HG03135 (cell line): Measurements from ENCODE around the gene OR5K2.
A peak's percentile ranks its signal among the peaks of the same experiment; 100 is the strongest.

ENCODE experiments used
- ATAC-seq: cut with Tn5 transposase; IDR thresholded peaks from one replicate; pipeline ENCODE4 v1.9.1; 2021; ENCODE audit warnings: mild to moderate bottlenecking, moderate library complexity; ENCODE audit not compliant: unreplicated experiment

OR5K2 gene

DNA sequence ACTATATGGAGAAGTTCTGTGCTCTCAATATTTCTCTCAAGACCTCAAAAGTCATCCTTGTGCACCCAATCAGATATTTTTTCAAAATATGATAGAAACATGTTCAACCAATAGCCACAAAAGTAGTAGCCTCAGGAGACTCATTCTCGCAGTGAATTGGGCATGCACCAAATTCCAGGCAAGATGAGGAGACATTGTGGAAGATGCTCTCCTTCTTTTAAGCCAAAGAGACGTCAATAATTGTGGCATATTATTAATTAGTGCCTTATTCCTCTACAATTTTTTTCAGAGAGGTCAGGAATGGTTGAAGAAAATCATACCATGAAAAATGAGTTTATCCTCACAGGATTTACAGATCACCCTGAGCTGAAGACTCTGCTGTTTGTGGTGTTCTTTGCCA, at the start of gene OR5K2:
Gene OR5K2 (plus strand): TSS at position 301 of the 400 bp plus-strand sequence. CDS start 0 bp downstream, at position 301.
- no peak for ATAC-seq

DNA sequence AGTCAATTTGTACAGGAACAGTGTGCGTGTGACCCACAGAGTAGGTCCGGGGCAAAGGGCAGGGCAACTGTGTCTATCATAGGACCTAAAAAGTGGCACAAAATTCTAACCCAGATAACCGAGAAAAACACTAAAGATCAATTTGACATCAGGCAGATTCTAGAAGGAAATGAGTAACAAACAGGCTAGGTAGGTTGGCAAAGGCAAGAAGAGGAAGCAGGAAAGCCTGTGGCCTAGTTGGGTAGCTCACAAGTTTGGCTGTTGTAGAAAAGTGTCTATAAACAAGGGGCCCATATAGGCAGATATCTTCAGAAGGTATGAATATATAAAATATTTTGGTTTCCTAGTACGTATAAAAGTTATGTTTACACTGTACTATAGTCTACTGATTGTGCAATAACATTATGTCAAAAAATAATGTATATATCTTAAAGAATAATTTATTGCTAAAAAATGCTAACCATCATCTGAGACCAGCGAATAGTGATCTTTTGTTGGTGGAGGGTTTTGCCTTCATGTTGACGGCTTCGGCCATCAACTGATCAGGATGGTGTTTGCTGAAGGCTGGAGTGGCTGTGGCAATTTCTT, 47.8 kb upstream of the OR5K2 start:
- no peak for ATAC-seq

DNA sequence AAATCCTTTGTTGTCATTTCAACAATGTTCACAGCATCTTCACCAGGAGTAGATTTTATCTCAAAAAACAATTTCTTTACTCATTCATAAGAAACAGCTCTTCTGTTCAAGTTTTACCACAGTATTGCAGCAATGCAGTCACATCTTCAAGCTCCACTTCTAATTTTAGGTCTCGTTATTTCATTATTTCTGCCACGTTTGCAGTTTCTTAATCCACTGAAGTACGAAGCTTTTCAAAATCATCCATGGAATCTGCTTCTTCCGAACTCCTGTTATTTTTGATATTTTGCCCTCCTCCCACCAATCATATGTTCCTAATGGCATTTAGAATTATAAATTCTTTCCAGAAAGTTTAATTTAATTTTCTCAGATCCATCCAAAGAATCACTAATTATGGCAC, 47.1 kb upstream of the OR5K2 start:
- ATAC-seq = no peak

DNA sequence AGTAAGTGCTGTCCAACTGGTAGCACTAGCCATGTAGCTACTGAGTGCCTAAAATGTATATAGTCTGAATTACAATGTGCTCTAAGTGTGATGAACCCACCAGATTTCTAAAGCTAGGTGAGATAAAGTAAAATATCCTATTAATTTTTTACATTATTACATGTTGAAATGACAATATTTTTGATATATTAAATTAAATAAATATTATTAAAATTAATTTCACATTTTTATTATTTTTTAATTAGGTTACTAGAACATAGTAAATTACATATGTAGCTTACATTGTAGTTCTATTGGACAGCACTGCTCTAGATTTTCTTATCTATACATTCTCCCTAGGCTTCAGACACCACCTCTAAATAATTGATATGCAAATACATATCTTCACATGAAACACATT, 43.7 kb upstream of the OR5K2 start:
- ATAC-seq = no peak

DNA sequence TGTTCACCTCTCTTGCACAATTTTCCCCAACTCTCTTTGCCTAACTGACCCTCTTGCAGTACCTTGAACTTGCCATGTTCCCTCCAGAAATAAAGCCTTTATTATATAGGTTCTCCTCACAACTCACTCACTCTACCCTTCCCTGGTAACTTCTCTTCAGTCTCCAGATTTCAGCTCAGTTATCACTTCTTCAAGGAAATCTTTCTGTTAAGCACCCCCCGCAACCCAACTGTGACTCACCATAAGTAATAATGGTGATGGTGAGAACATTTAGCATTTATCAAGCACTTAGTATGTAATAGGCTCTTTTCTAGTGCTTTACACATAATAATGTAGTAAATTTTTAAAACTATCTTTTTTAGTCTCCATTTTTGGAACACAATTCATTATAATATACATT, 42.6 kb upstream of the OR5K2 start:
- ATAC-seq = no peak

DNA sequence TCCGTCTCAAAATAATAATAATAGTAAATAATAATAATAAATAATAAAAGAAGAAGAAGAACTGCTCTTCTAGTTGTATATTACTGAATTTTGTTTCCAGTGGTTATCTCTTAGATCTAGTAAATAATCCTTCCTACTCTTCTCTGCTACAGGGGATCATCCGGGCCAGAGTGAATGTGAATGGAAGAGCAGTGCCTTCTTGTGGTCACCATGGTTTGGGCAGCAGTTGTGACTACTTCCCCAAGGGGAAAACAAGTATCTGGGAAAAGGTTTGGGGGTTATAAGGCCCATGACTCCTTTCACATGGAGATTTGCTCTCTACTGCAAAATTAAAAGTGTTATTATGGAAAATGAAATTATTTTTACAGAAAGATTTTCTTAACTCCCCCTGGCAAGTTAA, 39.9 kb upstream of the OR5K2 start:
- ATAC-seq = no peak

DNA sequence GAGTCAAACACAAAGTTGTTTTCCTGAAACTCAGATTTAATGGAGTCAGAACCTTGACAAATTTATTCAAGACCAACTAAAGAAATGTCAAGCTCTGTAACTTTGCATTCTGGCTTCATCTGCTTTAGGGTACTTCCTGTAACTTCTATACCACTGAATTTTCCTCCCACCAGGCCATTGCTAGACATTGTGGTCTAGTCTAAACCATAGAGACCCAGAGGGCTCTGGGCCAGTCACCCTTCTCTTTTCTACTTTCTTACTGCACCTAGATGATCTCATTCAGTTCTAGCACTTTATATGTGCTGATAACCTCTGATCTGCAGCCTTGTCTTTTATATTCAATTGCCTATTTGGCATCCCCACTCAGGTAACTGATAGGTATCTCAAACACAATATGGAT, 37.3 kb upstream of the OR5K2 start:
- ATAC-seq = no peak

DNA sequence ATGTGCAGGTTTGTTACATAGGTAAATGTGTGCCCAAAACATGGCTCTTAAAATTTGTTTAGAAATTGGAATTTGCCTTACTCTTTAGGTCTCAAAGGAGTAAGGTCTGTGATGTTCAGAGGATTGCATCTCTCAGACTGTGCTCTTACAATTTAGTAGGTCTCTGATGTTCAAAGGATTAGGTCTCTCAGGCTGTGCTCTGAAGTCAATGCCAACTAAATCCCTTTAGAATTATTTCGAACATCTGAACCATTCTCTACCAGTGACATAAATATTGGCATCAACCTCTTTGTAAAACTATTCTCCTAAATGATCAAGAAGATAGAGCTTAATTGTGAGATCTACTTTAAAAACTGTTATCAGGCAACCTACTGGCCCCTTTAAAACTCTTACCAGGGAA, 34.6 kb upstream of the OR5K2 start, which contains the start of gene OR5K1:
Gene OR5K1 (plus strand): TSS at position 301 of the 400 bp plus-strand sequence. CDS start 6,376 bp downstream, outside the sequence.
- no peak for ATAC-seq

DNA sequence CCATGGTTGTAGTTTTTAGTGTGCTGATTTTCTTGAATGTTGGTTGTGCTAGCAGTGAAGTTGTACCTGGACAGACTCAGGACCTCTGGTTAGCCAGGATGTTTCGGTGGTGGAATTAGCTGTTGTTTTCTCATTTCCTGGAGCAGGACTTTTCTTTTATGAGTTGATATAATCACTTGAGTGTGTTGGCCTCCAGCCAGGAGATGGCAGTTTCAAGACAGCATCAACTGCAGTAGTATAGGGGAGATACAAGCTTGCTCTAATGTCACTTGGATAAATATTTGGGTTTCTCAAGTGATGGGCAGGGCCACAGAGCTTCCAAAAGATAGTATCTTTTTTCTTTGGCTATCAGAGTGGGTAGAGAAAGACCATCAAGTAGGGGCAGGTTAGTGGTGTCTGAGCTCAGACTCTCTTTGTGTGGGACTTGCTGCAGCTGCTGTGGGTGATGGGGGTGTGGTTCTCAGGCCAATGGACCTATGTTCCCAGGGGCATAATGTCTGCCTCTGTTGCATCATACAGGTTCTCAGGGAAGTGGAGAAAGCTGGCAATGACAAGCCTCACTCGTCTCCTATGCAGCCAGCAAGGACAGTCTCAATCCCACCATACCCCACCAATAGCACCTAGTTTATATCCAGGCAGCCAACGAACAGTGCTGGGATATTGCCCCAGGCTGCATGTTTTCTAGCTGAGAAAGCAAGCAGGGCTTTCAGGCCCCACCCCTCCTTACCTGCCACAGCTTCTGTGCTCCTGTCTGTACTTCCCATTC, 14.6 kb upstream of the OR5K2 start:
- ATAC-seq = no peak

DNA sequence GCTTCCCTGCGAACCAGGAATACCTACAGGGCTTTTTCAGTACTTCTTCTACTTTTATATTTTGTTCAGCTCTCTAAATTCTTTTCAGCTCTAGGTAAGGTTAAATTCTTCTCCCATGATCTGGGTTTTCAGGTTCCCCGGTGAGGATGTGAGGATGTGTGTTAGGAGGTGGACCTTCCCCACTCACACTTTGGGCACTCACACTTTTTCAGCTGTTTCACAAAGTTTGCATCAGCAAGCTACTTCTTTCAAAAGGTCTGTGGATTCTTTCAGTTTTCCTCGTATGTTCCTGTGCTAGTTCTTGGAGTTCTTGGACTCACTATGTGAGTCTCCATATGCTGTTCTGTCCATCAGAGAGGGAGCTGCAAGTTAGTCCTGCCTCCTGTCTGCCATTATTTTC, 13.9 kb upstream of the OR5K2 start:
- no peak for ATAC-seq

DNA sequence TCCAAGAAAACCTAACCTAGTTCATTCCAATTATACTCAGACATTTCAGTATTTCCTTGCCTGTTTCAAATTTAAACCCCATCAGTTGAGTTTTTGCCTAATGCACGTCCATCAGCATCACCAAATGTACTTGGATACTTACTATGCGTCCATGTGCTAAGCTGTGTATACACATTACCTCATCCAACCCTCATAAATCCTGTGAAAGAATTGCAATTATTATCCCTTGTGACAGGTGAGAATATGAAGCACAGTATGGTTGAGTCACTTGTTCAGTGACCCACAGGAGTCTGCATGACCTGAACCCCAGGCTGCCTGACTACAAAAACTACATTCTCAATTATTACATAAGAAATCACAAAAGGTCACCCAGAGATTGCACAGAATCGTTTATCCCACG, 2.5 kb downstream of the OR5K2 start:
- ATAC-seq = no peak

DNA sequence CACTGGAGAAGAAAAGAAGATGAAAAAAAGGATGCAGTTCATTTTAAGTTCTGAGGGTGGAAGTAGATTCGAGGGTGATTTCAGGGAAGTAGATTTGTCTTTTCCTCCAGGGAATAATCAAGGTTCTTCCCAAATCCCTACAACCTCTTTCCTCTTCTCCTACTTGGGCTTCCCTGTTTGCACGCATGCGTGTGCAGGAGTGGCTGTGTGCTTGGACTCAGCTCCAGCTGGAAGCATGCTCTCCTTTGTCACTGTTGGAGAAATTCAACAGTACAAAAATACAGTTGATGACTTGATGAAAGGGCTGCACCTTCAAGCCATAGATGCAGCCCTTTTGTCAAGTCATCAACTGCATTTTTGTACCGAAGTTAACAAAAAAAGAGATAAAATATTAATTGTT, 3.8 kb downstream of the OR5K2 start:
- ATAC-seq = no peak

DNA sequence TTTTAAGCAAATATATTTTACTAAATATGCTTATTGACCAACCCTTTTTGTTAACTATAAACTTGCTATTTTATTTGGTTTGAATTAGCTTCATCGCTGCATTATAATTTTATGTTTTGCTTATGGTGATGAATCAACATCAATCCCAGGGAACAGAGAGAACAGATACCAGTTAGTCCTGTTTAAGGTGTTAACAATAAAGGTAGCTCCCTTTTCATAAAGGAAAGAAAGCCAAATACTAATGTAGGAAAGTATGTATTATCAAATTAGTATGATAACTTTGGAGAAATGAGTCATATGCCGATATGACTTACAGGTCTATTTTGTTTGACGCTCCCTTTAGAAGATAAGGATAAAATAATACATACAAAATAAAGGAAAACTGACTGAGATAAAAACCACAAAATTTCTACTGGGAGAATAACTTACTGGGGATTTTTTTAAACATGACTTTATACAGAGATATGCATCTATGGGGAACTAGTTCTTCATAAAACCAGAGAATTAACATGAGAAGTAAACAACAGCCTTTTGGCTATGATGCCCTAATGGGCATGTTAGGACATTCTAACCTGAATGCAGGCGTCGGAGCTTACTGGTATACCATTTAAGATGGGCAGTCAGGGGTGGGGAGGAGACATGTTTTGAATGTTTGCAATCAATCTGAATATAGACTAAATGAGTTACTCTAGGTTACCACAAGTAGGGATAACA, 4.5 kb downstream of the OR5K2 start:
- ATAC-seq = no peak

DNA sequence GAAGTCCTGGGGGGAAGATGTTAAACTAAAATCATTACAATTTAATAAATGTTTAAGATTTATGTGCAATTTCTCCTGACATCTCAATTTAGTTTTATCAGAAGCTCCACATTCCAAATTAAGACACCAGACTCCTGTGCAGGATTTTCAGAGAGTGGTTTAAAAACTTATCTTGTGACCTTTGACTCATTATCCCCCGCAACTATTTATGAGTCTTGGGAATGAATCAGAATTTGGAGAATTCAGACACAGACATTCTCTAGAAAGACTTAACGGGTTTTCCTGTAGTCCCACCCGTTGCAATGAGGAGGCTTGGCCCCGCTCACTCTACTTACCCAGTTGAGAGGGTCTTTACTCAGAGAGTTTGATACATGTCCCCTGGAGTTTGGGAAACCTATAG, 7.1 kb downstream of the OR5K2 start:
- ATAC-seq = no peak

DNA sequence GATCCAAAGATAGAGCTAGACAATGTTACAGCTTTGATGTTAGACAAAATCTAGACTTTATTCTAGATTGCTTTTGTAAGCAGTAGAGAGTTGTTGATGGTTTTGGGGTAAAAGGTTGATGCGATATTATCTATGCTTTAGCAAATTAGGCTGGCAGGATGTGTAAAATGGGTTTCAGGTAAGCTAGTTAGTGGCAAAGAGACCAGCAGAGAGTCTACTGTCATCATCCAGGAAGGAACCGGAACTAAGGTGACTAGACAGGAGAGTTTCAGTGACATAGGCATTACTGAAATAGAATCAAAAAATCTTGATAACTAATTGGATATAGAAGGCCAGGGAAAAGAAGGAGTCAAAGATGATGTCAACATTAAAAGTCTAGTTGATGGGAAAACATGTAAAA, 11.1 kb downstream of the OR5K2 start:
- no peak for ATAC-seq

DNA sequence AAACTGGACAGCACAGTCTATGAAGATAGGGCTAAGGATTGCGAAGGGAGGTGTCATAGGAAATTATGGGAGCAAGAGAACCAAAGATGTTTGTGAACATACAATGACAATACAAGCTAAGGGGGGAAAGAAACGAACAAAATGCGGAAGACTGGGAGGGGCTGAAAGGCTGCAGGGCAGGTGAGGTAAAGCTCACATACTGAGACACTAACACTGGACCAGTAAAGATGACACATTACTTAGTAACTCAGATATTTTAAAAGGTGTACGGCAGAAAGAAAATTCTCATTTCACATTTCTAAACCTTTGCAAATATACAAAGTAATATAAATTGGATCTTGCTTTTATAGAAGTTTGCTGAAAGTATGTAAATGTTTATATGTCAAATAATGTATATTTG, 15.1 kb downstream of the OR5K2 start:
- no peak for ATAC-seq

DNA sequence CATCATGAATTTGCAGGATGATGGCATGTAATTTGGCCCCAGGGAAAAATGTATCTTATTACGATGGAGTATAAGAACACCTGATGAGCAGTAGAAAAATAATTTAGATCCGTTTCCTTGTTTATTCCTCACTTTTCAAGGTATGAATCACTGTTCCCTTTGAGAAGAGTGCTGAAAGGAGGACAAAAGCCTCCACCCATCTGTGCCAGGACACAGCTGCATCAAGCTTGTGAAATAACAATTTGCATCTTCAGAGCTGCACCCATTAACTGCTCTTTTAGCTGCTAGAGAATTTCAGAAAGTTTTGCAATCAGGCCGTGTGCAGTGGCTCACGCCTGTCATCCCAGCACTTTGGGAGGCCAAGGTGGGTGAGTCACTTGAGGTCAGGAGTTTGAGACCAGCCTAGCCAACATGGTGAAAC, 15.6 kb downstream of the OR5K2 start:
- ATAC-seq = no peak

DNA sequence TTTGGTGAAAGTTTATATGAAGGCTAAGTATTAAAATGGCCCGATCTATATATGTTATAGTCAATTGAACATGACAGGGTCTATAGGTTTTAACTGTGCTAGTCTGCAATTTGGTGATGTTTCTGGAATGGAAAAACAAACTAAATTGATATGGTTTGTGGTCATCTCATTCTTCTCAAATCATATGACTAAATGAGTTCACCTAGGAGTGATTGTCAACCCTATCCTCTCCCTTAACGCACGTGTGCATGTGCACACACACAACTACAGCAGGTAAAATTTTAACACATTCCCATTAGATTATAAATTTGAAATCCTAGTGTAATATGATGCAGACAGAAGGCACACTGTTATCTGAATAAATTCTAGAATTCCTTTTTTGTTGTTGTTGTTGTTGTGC, 16.3 kb downstream of the OR5K2 start:
- no peak for ATAC-seq

DNA sequence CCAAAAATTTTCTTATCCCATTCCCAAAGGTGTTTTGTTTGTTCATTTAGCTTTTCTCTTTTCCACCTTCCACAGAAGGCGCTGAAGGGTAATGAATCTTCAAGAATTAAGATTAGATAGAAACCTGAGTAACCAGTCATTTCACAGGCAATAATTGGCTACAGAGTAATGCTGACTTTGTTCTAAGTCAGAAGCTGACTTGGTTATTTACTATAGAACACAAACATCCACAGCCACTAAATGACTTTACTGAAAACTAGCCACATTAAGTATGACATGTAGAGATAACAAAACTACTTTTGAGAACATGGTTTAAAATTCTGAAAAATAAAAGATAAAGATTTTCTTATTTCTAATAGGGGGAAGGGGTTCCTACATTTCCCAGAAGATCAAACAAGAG, 17.5 kb downstream of the OR5K2 start:
- no peak for ATAC-seq

DNA sequence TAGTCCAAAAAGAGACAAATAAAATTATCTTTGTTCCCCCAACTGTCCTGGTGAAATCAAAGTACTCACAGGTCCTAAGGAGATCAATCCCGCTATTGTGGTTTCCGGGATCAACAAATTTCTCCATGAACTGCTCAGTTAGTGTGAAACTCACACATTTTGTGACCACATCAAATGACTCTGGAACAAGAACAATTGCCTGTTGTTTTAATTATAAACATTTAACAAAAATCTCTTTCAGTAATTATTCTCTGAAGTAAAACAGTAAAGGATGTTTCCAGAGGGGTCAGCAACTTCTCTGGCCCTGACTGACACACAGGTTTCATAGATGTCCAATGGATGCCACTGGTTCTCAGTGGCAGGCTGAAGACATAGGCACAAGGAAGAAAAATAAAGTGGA, 21.3 kb downstream of the OR5K2 start:
- no peak for ATAC-seq

DNA sequence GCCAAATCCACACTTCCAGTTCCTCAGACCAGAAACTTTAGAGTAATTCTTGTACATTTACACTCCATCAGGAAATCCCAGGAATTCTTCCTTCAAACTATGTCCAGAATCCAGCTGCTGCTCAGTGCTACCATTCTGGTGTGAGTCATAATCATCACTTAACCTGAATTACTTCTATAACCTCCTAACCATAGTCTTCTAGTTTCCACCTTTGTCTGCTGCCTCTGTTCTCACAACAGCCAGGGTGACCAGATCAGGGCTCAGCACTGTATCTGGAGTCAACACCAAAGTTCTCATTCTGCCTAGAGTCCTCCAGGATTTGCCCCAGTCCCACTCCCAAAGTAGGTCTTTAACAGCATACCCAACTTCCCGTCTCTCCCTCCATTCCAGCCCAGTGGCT, 21.9 kb downstream of the OR5K2 start:
- ATAC-seq = no peak

DNA sequence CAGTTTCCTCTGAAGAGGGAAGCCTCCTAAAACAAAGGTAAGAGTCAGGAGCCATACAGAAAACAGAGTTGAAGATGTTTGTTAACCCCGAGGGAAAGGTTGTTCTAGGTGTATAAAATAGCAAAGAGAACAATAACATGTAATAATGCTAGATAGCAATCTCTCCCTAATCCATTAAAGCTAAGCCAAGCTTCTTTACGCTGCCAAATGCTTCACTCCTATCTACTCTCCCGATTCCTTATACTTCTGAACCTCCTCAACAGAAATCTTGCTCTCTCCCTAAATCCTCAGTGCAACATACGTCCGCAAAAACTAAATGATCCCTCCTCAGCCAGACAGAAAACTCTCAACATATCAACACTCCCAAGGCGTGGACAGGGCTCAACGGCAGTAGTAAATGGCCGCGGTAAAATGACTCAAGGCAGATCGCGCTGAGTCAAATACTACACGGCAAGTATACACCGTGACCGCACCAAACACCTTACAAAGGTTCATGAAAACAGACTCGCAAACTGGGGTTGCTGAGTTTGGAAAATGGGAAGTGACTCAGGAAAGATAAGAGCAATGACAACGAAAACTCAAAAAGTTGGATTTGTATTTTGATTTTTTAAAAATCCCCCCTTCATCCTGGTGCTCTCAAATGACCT, 24.5 kb downstream of the OR5K2 start:
- ATAC-seq = peak; percentile 47
